T-helper 1 cell treated with Interleukin-12 subunit alpha and Interleukin-12 subunit beta and Interleukin-4 antibody, amounts not matched to agents 30 ng/mL and 1 ng/mL, for 36 hours (primary cell): ENCODE results near the gene CFC1B. TPM values are rescaled to one million over a fixed set of nuclear protein-coding genes. Genes with fewer than 3 reads are reported as not detected.
"Not testable (repeated sequence)": the region's sequence is repeated elsewhere in the genome, so short reads cannot be mapped to it uniquely, and the experiment has no call there.

ENCODE experiments used
- intact Hi-C: fragments of 100-400 bp; cut with micrococcal nuclease; formaldehyde crosslinking; loops from one replicate; pipeline ENCODE4 v1.15.1; 2024
- total RNA-seq: library from RNA; stranded (reverse); gene quantifications from 2 replicates; pipeline ENCODE4 v1.2.3, GENCODE V29; 2022

The CFC1B gene
- not detected in 2 replicates for total RNA-seq

GRCh38 chr2:130520992-130521391, at the start of gene CFC1B:
TSS of gene CFC1B (plus strand) at chr2:130521222. CDS start at chr2:130521485, 263 bp downstream.
- intact Hi-C loops: not testable (repeated sequence)

GRCh38 chr2:130491073-130491472, 29.9 kb upstream of the CFC1B start:
- intact Hi-C loops: not testable (repeated sequence)

GRCh38 chr2:130509228-130509627, 11.8 kb upstream of the CFC1B start, which contains the start of gene POTEI:
TSS of gene POTEI (minus strand) at chr2:130509328. CDS start at chr2:130509235, 93 bp downstream.
- intact Hi-C loops: not testable (repeated sequence)

DNA sequence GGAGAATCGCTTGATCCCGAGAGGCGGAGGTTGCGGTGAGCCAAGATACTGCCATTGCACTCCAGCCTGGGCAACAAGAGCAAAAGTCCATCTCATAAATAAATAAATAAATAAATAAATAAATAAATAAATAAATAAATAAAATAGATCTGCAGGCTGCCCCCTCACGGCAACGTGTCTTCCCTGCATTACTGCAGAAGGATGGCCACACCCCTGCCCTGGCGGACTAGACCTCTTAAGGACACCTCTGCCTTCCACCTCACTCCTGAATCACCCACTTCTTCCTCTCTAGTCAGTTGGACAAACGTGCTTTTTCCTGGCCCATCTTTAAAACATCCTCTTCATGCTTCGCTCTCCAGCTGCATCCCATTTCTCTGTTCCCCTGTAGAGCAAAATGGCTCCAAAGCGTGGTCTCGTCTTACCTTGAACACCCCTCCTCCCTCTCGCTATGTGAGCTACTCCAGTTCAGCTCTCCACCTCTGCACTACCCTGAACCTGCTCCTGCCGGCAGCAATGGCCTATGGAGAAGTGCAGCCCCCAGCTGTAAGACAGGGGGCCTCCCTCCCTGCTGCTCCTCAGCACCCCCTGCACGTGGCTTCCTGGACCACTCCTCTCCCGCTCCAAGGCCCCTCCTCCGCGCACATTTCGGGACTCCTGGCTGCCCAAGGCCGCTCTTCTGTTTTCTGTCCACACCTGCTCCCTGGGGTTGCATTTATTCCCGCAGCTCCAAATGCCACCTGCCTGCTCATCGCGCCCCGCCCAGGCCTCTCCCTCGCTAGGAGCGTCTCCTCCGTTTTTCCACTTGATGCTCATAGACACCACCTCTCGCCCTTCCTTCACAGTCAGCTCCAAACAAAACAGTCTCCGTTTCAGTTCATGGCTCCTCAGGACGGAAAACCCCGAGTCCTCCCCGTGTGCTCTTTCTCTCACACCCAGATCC, 9.9 kb upstream of the CFC1B start:
- intact Hi-C loops: not testable (repeated sequence)

GRCh38 chr2:130511747-130512451, 9.1 kb upstream of the CFC1B start:
- intact Hi-C loops: not testable (repeated sequence)

- intact Hi-C loops: not testable (repeated sequence)
These were observed 2.4 kb upstream of the CFC1B start for GRCh38 chr2:130518516-130519106.

- intact Hi-C loops: not testable (repeated sequence)
These were observed 1.4 kb downstream of the CFC1B start for GRCh38 chr2:130522390-130522789.

DNA sequence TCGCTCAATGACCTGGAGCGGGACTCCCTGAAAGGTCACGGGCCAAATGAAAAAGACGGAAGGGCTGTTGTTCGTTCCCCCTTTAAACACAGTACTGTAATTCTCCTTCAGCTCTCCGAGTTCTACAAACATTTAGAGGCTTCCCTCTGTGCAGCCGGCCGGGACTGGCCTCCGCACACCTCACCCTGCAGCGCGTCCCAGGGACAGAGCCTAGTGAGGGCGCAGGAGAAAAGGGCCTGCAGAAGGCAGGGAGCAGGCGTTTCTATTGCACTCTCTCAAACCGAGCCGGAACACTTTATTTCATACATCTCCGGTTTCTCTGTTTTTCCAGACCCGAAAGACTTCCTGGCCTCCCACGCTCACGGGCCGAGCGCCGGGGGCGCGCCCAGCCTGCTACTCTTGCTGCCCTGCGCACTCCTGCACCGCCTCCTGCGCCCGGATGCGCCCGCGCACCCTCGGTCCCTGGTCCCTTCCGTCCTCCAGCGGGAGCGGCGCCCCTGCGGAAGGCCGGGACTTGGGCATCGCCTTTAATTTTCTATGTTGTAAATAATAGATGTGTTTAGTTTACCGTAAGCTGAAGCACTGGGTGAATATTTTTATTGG, 6.4 kb downstream of the CFC1B start:
- intact Hi-C loops: not testable (repeated sequence)

- intact Hi-C loops: not testable (repeated sequence)
These were observed 8.5 kb downstream of the CFC1B start for GRCh38 chr2:130529545-130529944.

DNA sequence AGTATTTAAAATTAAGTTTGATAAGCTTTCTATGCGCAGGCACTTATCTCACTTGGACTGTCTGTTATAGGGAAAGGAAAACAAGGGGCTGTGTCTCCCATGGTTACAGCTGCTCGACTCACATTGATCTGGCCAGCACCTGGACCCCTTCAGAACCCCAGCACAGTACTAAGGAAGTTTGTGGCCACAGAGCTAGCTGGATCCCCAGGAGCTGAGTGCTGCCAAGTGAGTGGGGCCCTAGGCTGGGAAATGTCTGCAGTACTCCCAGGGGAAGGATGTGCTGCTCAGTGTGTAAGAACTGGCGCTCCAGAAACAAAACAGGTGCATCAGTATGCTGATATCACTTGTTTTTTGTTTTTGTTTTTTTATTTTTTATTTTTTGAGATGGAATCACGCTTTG, 9.2 kb downstream of the CFC1B start:
- intact Hi-C loops: not testable (repeated sequence)

GRCh38 chr2:130531225-130531624, 10.2 kb downstream of the CFC1B start:
- intact Hi-C loops: not testable (repeated sequence)

DNA sequence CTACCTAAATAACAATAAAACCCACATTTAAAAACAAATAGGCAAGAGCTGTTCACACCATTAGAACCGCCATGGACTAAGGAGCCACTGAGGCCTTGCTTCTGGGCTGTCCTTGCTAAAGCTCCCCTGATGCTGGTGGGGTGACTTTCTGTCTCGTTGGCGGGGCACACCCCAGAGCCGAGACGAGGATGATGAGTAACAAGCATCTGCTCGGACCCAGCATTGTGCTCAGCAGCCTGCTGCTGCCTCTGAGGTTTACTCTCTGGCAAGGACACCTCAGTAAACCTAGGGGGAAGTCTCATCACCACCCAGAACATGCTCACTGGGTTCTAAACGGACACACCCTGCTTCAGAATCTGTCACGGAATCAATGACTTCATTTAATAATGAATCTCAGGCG, 10.7 kb downstream of the CFC1B start:
- intact Hi-C loops: not testable (repeated sequence)

- intact Hi-C loops: not testable (repeated sequence)
These were observed 15.6 kb downstream of the CFC1B start for GRCh38 chr2:130536654-130537053.

GRCh38 chr2:130538271-130538670, 17.2 kb downstream of the CFC1B start:
- intact Hi-C loops: not testable (repeated sequence)

DNA sequence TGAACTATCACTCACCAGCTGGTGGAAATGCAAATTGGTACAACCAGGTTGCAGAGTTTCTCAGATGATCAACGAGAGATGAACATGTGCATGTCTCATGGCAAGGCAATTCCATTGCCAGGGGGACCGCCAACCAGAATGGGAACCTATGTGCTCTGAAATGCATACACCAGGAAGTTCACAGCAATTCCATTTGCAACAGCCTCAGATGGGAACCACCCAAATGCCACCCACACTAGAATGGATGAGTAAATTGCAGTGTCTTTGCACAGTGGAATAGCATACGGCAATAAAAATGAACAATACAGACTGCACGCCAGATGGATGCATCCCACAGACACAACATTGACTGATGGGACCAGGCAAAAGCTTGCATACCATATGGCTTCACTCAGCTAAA, 21.8 kb downstream of the CFC1B start:
- intact Hi-C loops: not testable (repeated sequence)

GRCh38 chr2:130543785-130544528, 22.9 kb downstream of the CFC1B start:
- intact Hi-C loops: not testable (repeated sequence)

- intact Hi-C loops: not testable (repeated sequence)
These were observed 24.0 kb downstream of the CFC1B start for GRCh38 chr2:130544978-130545377.

GRCh38 chr2:130548418-130548817, 27.4 kb downstream of the CFC1B start:
- intact Hi-C loops: not testable (repeated sequence)

GRCh38 chr2:130549475-130549874, 28.5 kb downstream of the CFC1B start:
- intact Hi-C loops: not testable (repeated sequence)

DNA sequence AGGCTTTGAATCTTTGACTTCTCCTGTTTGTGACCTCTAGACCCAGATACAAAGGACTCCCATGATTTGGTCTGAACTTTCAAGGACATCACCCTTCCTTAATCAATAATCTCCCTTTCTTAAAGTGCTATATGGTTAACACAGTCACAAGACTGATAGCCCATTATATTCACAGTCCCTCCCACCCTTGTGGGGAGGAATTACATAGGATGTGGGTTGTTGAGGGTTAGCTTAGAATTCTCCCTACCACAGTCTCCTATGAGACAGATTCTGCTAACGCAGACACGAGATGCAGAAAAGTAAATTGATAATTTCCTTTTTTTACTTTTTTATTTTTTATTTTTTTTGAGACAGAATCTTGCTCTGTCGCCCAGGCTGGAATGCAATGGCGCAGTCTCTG, 33.2 kb downstream of the CFC1B start:
- intact Hi-C loops: not testable (repeated sequence)

- intact Hi-C loops: not testable (repeated sequence)
These were observed 35.4 kb downstream of the CFC1B start for GRCh38 chr2:130556441-130556840.
